Epithelial cell of proximal tubule (primary cell): Measurements from ENCODE around the gene ZNHIT1. TPM values are rescaled to one million over a fixed set of nuclear protein-coding genes. Genes with fewer than 3 reads are reported as not detected.

Source experiments
- DNase-seq: peaks from one replicate; pipeline ENCODE4 v3.0.0-alpha.2; 2011; ENCODE audit warnings: low read depth
- H3K4me3 ChIP-seq: 2 replicates; pipeline ENCODE4 v1.5.1; 2011; ENCODE audit warnings: low read depth, mild to moderate bottlenecking, low read length
- total RNA-seq: library from RNA; depleted of rRNA; stranded (reverse); fragments of >200 nt; gene quantifications from 2 replicates; pipeline ENCODE4 v1.2.3, GENCODE V29; 2015
- TF ChIP-seq, protein P1 (sequence below): conservative IDR thresholded peaks from 2 replicates; pipeline ENCODE4 v1.5.1; 2012; ENCODE audit warnings: low read depth, mild to moderate bottlenecking, low read length

The ZNHIT1 gene
- total RNA-seq, 1 donor from 2014 or later: 129 TPM

DNA sequence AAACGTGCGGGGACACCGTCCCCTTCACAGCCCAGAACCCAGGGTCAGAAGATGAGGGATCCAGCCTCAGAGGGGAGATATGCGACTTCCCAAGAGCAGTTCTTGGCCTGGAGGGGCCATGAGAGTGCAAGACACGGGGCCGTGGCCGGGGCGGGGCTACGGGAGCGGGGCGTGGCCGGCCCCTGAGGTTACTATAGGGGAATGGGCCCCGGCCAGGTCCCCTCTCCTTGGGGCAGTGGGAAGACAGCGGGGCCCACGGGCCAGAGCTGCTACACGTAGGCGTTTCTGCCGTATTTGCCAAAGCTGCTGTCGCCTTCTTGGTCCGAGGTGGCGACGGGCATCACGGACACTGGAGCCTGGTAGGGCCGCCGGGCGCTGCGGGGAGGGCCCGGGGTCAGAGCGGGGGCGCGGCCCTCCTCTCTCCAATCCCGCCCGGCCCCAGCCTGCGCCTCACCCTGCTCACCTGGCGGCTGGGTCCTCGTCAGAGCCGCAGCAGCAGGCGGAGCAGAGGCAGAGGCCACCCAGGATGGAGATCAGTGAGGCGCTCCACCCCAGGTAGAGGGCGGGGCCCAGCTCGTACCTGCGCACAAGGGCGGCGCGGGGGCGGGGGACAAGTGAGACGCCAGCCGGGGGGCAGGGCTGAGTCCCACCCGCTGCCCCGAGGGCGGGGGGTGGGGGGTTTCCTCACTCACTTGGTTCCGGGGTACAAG is 14.3 kb downstream of the ZNHIT1 start:
- TF ChIP-seq, protein P1, sequence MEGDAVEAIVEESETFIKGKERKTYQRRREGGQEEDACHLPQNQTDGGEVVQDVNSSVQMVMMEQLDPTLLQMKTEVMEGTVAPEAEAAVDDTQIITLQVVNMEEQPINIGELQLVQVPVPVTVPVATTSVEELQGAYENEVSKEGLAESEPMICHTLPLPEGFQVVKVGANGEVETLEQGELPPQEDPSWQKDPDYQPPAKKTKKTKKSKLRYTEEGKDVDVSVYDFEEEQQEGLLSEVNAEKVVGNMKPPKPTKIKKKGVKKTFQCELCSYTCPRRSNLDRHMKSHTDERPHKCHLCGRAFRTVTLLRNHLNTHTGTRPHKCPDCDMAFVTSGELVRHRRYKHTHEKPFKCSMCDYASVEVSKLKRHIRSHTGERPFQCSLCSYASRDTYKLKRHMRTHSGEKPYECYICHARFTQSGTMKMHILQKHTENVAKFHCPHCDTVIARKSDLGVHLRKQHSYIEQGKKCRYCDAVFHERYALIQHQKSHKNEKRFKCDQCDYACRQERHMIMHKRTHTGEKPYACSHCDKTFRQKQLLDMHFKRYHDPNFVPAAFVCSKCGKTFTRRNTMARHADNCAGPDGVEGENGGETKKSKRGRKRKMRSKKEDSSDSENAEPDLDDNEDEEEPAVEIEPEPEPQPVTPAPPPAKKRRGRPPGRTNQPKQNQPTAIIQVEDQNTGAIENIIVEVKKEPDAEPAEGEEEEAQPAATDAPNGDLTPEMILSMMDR: no peak
- peak overlapping the region; percentile 34 for H3K4me3 ChIP-seq
- no peak for DNase-seq

DNA sequence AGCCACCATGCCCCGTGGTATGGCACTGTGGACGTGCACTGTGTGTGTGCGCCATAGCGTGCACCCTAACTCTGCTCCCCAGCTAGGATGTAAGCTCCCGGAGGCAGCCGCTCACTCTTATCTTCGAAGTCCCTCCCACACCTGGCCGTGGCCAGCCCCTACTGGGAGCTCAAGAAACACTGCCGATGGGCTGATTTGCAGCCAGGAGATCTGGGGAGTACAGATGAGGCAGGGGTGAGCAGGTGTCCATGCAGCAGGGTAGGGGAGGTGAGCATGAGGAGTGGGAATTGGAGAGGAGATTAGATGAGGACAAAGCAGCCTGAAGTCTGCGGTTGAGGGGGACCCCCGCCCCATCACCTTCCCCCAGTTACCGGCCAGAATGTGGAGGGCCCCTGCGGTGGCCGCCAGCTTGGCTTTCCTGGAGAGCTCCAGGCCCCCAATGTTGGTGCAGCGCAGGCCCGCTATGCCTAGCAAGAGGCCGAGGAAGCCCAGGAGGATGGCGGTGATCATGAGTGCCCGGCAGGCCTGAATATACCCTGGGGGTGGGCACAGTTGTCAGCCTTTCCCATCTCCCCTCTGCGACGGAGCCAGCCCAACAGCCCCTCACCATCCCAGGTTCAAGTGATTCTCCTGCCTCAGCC is 16.1 kb downstream of the ZNHIT1 start:
- H3K4me3 ChIP-seq: no peak overlapping the region
- DNase-seq: no peak
- TF ChIP-seq, protein P1: no peak

- TF ChIP-seq, protein P1: no peak
- H3K4me3 ChIP-seq: no peak overlapping the region
- no peak for DNase-seq
These were observed 16.7 kb downstream of the ZNHIT1 start for GRCh38 chr7:101234636-101235035.

GRCh38 chr7:101235050-101235449 is 17.1 kb downstream of the ZNHIT1 start:
- TF ChIP-seq, protein P1: peak; percentile 55
- no peak for DNase-seq
- no peak overlapping the region for H3K4me3 ChIP-seq

GRCh38 chr7:101235522-101235921 is 17.6 kb downstream of the ZNHIT1 start:
- DNase-seq: no peak
- TF ChIP-seq, protein P1: no peak
- no peak overlapping the region for H3K4me3 ChIP-seq

GRCh38 chr7:101236292-101236835 is 18.4 kb downstream of the ZNHIT1 start:
- TF ChIP-seq, protein P1: no peak
- DNase-seq: no peak
- no peak overlapping the region for H3K4me3 ChIP-seq
